IPS-18a (cell line): Measurements from ENCODE around the gene UBE2D1.

ENCODE experiments used
- H3K27ac ChIP-seq: one replicate; pipeline ENCODE4 v1.5.1; 2013; ENCODE audit warnings: low read length
- H3K27me3 ChIP-seq: one replicate; pipeline ENCODE4 v1.6.1; 2013; ENCODE audit warnings: mild to moderate bottlenecking, low read length; ENCODE audit not compliant: control insufficient read depth, insufficient read depth
- H3K36me3 ChIP-seq: one replicate; pipeline ENCODE4 v1.6.1; 2013; ENCODE audit warnings: low read depth, low read length; ENCODE audit not compliant: control insufficient read depth
- H3K4me1 ChIP-seq: one replicate; pipeline ENCODE4 v1.6.1; 2013; ENCODE audit warnings: low read depth, low read length; ENCODE audit not compliant: control insufficient read depth
- H3K4me3 ChIP-seq: one replicate; pipeline ENCODE4 v1.5.1; 2013; ENCODE audit warnings: low read length
- H3K9ac ChIP-seq: one replicate; pipeline ENCODE4 v1.6.1; 2013; ENCODE audit warnings: mild to moderate bottlenecking, low read length, moderate library complexity
- H3K9me3 ChIP-seq: one replicate; pipeline ENCODE4 v1.6.1; 2013; ENCODE audit warnings: low read depth, low read length; ENCODE audit not compliant: control insufficient read depth

UBE2D1 gene

DNA sequence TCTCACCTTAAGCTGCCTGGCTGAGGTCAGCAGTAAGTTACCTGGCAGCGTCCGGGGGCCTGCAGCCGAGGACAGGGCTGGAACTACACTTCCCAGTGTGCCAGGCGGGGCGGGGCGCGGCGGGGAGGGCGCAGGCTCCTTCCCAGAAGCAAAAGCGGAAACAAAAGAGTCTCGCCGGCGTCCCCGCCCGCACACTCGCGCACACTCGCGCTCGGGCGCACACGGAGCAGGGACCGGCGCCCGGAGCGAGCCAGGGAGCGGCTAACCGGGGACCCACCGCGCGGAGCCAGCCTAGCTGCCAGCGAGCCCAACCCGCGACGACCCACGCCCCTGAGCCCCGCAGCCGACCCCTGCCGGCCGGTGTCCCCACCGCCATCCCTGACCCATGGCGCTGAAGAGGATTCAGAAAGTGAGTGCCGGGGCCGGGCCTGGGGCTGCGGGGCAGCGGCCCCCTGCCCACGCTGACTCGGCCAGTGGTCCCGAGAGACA, at the start of gene UBE2D1:
UBE2D1 (plus strand) TSS at position 190 of the 489 bp plus-strand sequence; CDS start at position 386, 196 bp downstream.
- Histone ChIP-seq H3K36me3 (no peaks in the 10 kb centered on the region), H3K9me3 (no peaks in the 10 kb centered on the region), H3K27ac (no peak within 1 kb of the TSS), H3K4me1 (peaks cover 7% of the 10 kb centered on the region), H3K27me3 (no peaks in the 10 kb centered on the region), H3K4me3 (peak within 1 kb of the TSS; percentile 89), H3K9ac (peak within 1 kb of the TSS; percentile 80)

DNA sequence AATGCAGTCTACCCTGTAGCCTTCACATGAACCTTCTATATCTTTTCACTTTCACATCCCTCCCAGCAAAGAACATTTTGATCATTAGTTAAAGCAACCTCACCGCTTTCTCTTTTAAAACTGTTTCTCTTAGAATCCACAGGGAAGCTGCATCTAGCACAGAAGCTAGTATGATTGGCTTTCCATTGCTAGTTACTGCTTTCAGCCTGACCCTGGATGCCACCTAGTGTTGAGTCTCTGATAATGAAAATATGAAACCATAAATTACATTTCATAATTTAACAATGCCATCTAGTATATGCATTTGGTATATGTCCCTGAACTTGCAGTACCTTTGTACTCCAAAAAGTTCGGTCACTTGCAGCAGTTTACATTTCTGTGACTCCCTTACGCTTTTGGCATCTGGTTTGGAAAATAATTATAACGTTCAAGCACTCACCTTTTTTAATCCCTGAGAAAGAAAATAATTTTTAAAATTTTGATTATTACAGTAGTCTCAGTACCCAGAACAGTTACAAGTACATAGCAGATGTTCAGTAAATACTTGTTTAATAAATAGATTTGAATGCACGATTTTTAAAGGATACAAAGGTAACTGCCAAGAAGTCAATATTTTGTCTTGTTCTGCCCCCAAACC, 43.1 kb upstream of the UBE2D1 start:
- no peak overlapping the region for H3K4me3 ChIP-seq
- H3K27me3 ChIP-seq: no peaks in the 10 kb centered on the region
- H3K4me1 ChIP-seq: no peaks in the 10 kb centered on the region
- no peaks in the 10 kb centered on the region for H3K9me3 ChIP-seq
- H3K36me3 ChIP-seq: no peaks in the 10 kb centered on the region
- no peak overlapping the region for H3K27ac ChIP-seq
- H3K9ac ChIP-seq: no peak overlapping the region

- Histone ChIP-seq H3K27ac (no peak overlapping the region), H3K4me1 (no peaks in the 10 kb centered on the region), H3K27me3 (no peaks in the 10 kb centered on the region), H3K4me3 (no peak overlapping the region), H3K9me3 (no peaks in the 10 kb centered on the region), H3K36me3 (no peaks in the 10 kb centered on the region), H3K9ac (no peak overlapping the region)
Observed at GRCh38 chr10:58293989-58294388, 40.8 kb upstream of the UBE2D1 start.

DNA sequence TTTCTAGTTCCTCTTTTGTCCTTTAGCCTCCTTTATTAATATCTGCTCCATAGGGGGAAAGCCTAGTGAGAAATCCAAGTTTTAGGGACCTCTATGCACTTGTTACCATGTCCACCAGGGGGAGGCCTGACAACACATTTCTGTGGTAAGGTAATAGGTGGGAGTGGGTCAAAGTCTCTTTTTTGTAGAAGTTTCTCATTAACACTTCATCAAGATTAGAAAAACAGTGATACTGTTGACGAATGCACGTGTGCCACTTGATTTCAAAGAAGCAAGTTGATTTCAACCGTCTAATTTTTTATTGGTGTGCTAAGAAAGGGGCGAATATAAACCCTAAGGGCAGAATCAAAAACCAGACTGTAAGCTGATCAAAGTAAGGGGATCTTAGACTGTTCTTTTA, 35.2 kb upstream of the UBE2D1 start:
- H3K36me3 ChIP-seq: no peaks in the 10 kb centered on the region
- H3K9me3 ChIP-seq: no peaks in the 10 kb centered on the region
- H3K27me3 ChIP-seq: no peaks in the 10 kb centered on the region
- no peak overlapping the region for H3K27ac ChIP-seq
- no peaks in the 10 kb centered on the region for H3K4me1 ChIP-seq
- H3K9ac ChIP-seq: no peak overlapping the region
- H3K4me3 ChIP-seq: no peak overlapping the region

DNA sequence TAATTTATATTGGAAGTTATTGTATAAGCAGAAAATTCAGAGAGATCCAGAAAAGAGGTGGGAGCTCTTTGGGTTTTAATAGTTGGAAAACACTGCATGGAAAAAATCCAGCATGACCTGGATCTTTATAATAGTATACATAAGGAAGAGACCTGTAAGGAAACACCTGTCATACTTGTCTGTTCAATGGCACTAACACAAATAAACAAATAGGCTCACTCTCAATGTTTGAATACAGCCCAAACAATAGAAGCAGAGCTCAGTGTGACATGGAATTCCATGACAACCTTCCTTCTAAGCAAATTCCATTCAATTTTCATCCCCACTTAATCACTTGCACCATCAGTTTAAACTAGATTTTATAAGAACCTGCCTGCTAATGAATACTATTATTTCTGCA, 34.1 kb upstream of the UBE2D1 start:
- H3K9ac ChIP-seq: no peak overlapping the region
- H3K4me1 ChIP-seq: no peaks in the 10 kb centered on the region
- no peaks in the 10 kb centered on the region for H3K36me3 ChIP-seq
- H3K27me3 ChIP-seq: no peaks in the 10 kb centered on the region
- no peaks in the 10 kb centered on the region for H3K9me3 ChIP-seq
- no peak overlapping the region for H3K27ac ChIP-seq
- no peak overlapping the region for H3K4me3 ChIP-seq

DNA sequence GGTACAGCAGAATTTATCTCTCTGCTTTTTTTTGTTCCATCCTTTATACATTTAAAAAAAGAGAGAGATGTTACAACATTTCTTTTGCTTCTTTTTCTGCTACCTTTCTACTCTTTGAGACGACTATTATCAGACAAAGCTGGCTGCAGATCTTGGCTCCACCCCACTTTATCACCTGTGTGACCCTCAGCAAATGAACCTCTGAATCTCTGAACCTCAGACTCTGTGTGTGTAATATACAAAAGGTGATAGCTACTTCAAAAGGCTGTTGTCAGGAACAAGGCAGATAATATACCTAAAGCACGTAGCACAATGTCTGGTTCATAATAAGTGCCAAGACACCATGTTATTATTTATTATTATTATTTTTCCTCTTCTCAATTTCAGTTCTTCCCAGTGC, 32.6 kb upstream of the UBE2D1 start:
- Histone ChIP-seq H3K9me3 (no peaks in the 10 kb centered on the region), H3K36me3 (no peaks in the 10 kb centered on the region), H3K27me3 (no peaks in the 10 kb centered on the region), H3K4me1 (no peaks in the 10 kb centered on the region), H3K9ac (no peak overlapping the region), H3K4me3 (no peak overlapping the region), H3K27ac (no peak overlapping the region)

DNA sequence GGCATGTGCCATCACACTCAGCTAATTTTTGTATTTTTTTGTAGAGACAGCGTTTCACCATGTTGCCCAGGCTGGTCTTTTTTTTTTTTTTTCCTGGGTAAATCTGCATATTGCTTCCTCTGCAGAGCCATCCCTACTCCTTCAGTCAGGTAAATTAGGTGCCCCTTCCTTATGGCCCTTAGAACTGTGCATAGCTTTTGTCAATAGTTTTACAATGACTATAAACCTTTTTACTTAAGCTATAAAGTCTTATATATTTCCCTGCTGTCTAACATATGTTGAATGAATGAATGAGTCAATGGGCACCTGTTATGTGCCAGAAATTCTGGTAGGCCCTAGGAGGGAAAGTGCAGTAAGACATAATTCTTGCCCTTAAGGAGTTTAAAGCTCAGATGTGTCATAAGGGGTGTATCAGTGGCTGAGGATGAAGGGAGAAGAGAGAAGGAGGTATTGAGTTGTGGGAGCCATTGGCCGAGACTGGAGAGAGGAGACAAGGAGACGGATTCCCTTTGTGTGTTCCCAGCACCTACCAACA, 30.6 kb upstream of the UBE2D1 start:
- Histone ChIP-seq H3K36me3 (no peaks in the 10 kb centered on the region), H3K27me3 (no peaks in the 10 kb centered on the region), H3K4me1 (no peaks in the 10 kb centered on the region), H3K4me3 (no peak overlapping the region), H3K27ac (no peak overlapping the region), H3K9me3 (no peaks in the 10 kb centered on the region), H3K9ac (no peak overlapping the region)

DNA sequence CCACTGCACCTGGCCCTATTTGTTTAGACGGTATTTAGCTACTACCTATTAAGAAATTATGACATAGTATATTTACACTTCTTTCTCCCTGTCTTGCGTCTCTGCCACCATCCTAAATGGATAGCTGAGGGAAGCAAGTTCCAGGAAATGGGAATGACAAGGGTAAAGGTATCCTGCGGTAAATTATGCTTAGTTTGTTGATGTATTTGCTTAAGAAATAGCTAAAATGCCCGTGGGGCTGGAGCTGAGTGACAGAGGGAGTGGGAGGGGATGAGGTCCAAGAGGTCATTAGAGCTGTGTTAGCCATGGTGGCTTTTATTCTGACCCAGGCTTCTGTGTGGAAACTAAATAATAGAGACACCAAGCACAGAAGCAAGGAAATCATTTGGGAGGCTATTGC, 29.0 kb upstream of the UBE2D1 start:
- no peaks in the 10 kb centered on the region for H3K9me3 ChIP-seq
- no peaks in the 10 kb centered on the region for H3K27me3 ChIP-seq
- H3K4me1 ChIP-seq: no peaks in the 10 kb centered on the region
- H3K36me3 ChIP-seq: no peaks in the 10 kb centered on the region
- H3K9ac ChIP-seq: no peak overlapping the region
- no peak overlapping the region for H3K27ac ChIP-seq
- no peak overlapping the region for H3K4me3 ChIP-seq

- Histone ChIP-seq H3K9me3 (no peaks in the 10 kb centered on the region), H3K4me1 (no peaks in the 10 kb centered on the region), H3K9ac (no peak overlapping the region), H3K27me3 (no peaks in the 10 kb centered on the region), H3K36me3 (no peaks in the 10 kb centered on the region), H3K27ac (no peak overlapping the region), H3K4me3 (no peak overlapping the region)
Observed at GRCh38 chr10:58307676-58308075, 27.1 kb upstream of the UBE2D1 start.

GRCh38 chr10:58311026-58311425, 23.8 kb upstream of the UBE2D1 start:
- Histone ChIP-seq H3K9ac (no peak overlapping the region), H3K36me3 (no peaks in the 10 kb centered on the region), H3K4me1 (no peaks in the 10 kb centered on the region), H3K9me3 (no peaks in the 10 kb centered on the region), H3K27me3 (no peaks in the 10 kb centered on the region), H3K27ac (no peak overlapping the region), H3K4me3 (no peak overlapping the region)

GRCh38 chr10:58316874-58317273, 17.9 kb upstream of the UBE2D1 start:
- Histone ChIP-seq H3K9me3 (no peaks in the 10 kb centered on the region), H3K27ac (no peak overlapping the region), H3K36me3 (no peaks in the 10 kb centered on the region), H3K9ac (no peak overlapping the region), H3K4me1 (no peaks in the 10 kb centered on the region), H3K4me3 (no peak overlapping the region), H3K27me3 (no peaks in the 10 kb centered on the region)

GRCh38 chr10:58318346-58318745, 16.5 kb upstream of the UBE2D1 start:
- no peaks in the 10 kb centered on the region for H3K36me3 ChIP-seq
- H3K9ac ChIP-seq: no peak overlapping the region

More at GRCh38 chr10:58318346-58318745, 16.5 kb upstream of the UBE2D1 start:
- Histone ChIP-seq H3K9me3 (no peaks in the 10 kb centered on the region), H3K27ac (no peak overlapping the region), H3K4me1 (no peaks in the 10 kb centered on the region), H3K27me3 (no peaks in the 10 kb centered on the region), H3K4me3 (no peak overlapping the region)
